Measurements from ENCODE around the gene PKDREJ. TPM values are rescaled to one million over a fixed set of nuclear protein-coding genes. Genes with fewer than 3 reads are reported as not detected.

Gene PKDREJ
- total RNA-seq, 1 experiment from 2014 or later = 0.05 TPM

DNA sequence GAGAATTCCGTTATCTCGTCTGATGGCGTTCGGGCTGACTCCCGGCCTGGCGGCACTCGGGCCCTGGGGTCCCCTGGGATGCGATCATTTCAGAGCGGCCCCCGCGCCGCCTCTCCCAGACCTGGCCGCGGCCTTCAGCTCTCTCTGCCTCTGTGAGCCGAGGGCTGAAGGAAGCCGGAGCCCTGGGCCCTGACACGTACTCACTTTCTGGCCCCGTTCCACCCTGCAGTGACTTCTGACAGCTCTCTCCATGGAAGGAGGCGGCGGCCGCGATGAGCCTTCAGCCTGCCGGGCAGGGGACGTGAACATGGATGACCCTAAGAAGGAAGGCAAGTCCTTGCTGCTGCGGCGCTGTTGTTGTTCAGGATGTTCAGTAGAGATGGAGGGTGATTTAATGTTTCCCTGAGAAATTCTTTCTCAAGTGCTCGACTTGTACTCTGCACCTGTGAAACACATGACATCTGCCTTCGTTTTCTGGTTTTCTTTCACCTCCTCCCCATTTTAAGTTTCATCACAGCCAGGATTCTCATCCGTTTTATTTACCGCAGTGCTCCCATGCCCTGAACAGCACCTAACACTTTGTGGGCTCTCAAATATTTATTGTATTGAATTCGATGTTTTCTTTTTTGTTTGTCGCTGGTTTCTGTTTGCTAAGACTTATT lies 34.1 kb upstream of the PKDREJ start:
- peak; percentile 17 for DNase-seq
- no peaks in the 10 kb centered on the region for H3K27me3 Mint-ChIP-seq (ENCODE audit: unreplicated experiment)
- TF ChIP-seq, protein P1, sequence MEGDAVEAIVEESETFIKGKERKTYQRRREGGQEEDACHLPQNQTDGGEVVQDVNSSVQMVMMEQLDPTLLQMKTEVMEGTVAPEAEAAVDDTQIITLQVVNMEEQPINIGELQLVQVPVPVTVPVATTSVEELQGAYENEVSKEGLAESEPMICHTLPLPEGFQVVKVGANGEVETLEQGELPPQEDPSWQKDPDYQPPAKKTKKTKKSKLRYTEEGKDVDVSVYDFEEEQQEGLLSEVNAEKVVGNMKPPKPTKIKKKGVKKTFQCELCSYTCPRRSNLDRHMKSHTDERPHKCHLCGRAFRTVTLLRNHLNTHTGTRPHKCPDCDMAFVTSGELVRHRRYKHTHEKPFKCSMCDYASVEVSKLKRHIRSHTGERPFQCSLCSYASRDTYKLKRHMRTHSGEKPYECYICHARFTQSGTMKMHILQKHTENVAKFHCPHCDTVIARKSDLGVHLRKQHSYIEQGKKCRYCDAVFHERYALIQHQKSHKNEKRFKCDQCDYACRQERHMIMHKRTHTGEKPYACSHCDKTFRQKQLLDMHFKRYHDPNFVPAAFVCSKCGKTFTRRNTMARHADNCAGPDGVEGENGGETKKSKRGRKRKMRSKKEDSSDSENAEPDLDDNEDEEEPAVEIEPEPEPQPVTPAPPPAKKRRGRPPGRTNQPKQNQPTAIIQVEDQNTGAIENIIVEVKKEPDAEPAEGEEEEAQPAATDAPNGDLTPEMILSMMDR (IDR thresholded peaks at IDR 0.05; ENCODE audit: unreplicated experiment) = no peak
- H3K27ac Mint-ChIP-seq (ENCODE audit: unreplicated experiment) = peak overlapping the region; percentile 58
- CTCF ChIA-PET = interaction anchor here (0.6 to 1.6 kb wide), 3 partner anchors 99 to 313 kb away, joined by 3 to 5 read pairs (median 3); no protein-coding TSS in a partner anchor
- BruUV-seq (replicated peaks) = TSS peak; percentile 54
- H3K36me3 Mint-ChIP-seq (ENCODE audit: insufficient read depth, unreplicated experiment) = peaks cover 49% of the 10 kb centered on the region
- intact Hi-C loops (cut with micrococcal nuclease; ENCODE audit: unreplicated experiment) = no loop called here
- peaks cover 27% of the 10 kb centered on the region for H3K4me1 Mint-ChIP-seq (ENCODE audit: low read depth, unreplicated experiment)
- peak overlapping the region; percentile 98 for H3K4me3 Mint-ChIP-seq (ENCODE audit: low read depth, unreplicated experiment)
- no peaks in the 10 kb centered on the region for H3K9me3 Mint-ChIP-seq (ENCODE audit: low read depth, unreplicated experiment)

DNA sequence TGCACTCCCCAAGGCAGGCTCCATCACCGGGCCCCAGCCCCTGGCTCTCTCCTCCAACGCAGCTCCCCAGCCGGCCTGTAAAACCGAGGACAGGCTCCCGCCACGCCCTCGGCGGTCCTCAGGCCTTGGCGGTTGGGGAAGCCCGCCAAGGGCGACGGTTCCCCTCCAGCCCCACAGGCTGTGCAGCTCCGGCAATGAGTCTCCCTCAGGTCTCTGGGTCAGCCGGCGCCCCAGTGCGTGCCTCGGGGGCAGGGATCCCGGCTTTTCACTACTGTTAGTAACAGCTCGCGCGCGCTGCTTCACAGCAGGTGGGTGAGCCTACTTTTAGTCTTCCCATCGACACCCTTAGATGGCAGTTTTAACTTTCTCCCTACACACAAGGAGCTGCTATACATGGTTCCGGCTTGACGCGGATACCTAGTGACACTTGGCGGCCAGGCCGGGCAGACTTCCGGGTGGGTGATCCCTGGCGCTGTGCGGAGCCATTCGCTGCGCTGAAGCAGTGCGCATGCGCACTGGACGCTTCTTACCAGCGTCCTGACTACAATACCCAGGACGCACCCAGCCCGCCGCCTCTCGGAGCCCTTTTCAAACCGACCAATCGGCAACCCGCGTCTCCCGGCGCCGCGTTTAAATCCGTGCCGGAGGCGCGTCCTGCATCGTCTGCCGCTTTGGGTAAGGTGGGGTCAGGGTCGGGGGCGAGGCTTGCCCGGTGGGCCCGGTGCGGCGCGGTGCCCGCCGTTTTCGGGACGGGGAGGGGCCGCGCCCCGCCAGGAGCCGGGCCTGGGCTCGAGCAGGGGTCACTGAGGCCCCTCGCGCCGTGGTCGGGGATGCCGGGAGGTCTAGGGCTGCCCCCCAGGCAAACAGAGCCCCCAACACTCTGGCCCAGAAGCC lies 33.4 kb upstream of the PKDREJ start, which contains the start of gene GTSE1:
Gene GTSE1 (plus strand): TSS at position 614 of the 894 bp plus-strand sequence. CDS start 531 bp downstream, outside the sequence.
- H3K4me3 Mint-ChIP-seq (ENCODE audit: low read depth, unreplicated experiment) = peak within 1 kb of the TSS; percentile 98
- DNase-seq = peak; percentile 96
- H3K27ac Mint-ChIP-seq (ENCODE audit: unreplicated experiment) = peak within 1 kb of the TSS; percentile 92
- peaks cover 3% of the 10 kb centered on the region for H3K9me3 Mint-ChIP-seq (ENCODE audit: low read depth, unreplicated experiment)
- intact Hi-C loops (cut with micrococcal nuclease; ENCODE audit: unreplicated experiment) = no loop called here
- peaks cover 27% of the 10 kb centered on the region for H3K4me1 Mint-ChIP-seq (ENCODE audit: low read depth, unreplicated experiment)
- H3K27me3 Mint-ChIP-seq (ENCODE audit: unreplicated experiment) = no peaks in the 10 kb centered on the region
- H3K36me3 Mint-ChIP-seq (ENCODE audit: insufficient read depth, unreplicated experiment) = peaks cover 54% of the 10 kb centered on the region
- TF ChIP-seq, protein P1 (IDR thresholded peaks at IDR 0.05; ENCODE audit: unreplicated experiment) = no peak
- CTCF ChIA-PET = interaction anchor here (0.8 to 1.6 kb wide), 5 partner anchors 11 to 313 kb away, joined by 3 to 8 read pairs (median 4); no protein-coding TSS in a partner anchor
- BruUV-seq (replicated peaks) = no TSS peak

DNA sequence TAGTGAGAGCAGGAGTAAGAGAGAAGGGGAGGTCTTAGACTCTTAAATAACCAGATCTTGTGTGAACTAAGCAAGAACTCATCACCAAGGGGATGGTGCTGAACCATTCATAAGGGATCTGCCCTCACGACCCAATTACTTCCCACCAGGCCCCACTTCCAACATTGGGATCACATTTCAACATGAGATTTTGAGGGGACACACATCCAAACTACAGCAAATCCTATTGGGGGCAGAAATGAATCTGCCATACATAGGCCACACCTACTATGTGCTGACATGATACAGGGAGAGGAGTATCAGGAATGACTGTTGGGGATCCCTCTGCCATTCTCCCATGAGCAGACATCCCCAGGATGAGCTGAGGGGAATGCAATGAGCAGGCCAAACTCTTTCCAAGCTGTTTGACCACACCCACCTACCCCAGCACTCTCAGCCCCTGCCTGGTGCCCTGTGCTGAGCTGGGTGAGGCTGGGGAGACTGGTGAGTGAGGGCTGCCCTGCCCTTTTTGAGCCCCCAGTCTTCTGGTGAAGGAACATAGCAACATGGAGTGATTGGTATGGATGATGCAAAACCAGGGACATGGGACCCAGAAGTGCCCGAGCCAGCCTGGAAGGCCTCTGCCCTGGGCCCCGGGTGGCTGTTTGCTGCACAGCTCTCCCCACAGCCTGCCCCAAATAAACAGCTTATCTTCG lies 32.3 kb upstream of the PKDREJ start:
- no TSS peak for BruUV-seq (replicated peaks)
- TF ChIP-seq, protein P1 (IDR thresholded peaks at IDR 0.05; ENCODE audit: unreplicated experiment) = no peak
- CTCF ChIA-PET = interaction anchor here (0.8 to 1.4 kb wide), 3 partner anchors 12 to 312 kb away, joined by 3 to 8 read pairs (median 4); no protein-coding TSS in a partner anchor
- Mint-ChIP-seq H3K4me1 (ENCODE audit: low read depth, unreplicated experiment) (peaks cover 27% of the 10 kb centered on the region), H3K27me3 (ENCODE audit: unreplicated experiment) (no peaks in the 10 kb centered on the region), H3K27ac (ENCODE audit: unreplicated experiment) (peak overlapping the region; percentile 92), H3K9me3 (ENCODE audit: low read depth, unreplicated experiment) (peaks cover 3% of the 10 kb centered on the region), H3K36me3 (ENCODE audit: insufficient read depth, unreplicated experiment) (peaks cover 61% of the 10 kb centered on the region), H3K4me3 (ENCODE audit: low read depth, unreplicated experiment) (peak overlapping the region; percentile 98)
- intact Hi-C loops (cut with micrococcal nuclease; ENCODE audit: unreplicated experiment) = no loop called here
- DNase-seq = no peak

DNA sequence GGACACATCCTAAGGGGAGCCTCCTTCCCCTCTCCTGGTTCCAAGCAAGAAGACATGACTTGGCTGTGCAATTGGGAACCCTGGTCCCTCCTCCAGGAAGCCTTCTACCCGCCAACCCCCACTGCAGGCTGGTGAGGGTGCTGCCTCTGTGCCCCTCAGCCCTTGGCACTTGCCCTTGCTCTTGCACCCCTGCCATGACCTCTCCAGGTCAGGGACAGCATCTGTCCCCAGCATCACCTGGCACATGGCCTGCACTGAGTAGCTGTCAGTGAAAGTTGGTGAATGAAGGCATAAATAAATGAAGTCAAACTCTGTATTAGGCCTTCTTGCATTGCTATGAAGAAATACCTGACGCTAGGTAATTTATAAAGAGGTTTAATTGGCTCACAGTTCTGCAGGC lies 31.6 kb upstream of the PKDREJ start:
- TF ChIP-seq, protein P1 (IDR thresholded peaks at IDR 0.05; ENCODE audit: unreplicated experiment) = no peak
- no TSS peak for BruUV-seq (replicated peaks)
- intact Hi-C loops (cut with micrococcal nuclease; ENCODE audit: unreplicated experiment) = no loop called here
- no peaks in the 10 kb centered on the region for H3K27me3 Mint-ChIP-seq (ENCODE audit: unreplicated experiment)
- peaks cover 27% of the 10 kb centered on the region for H3K4me1 Mint-ChIP-seq (ENCODE audit: low read depth, unreplicated experiment)
- peaks cover 3% of the 10 kb centered on the region for H3K9me3 Mint-ChIP-seq (ENCODE audit: low read depth, unreplicated experiment)
- CTCF ChIA-PET = no interaction called here
- no peak for DNase-seq
- H3K27ac Mint-ChIP-seq (ENCODE audit: unreplicated experiment) = no peak overlapping the region
- peaks cover 60% of the 10 kb centered on the region for H3K36me3 Mint-ChIP-seq (ENCODE audit: insufficient read depth, unreplicated experiment)
- peak overlapping the region; percentile 98 for H3K4me3 Mint-ChIP-seq (ENCODE audit: low read depth, unreplicated experiment)

Measured in Calu3 (cell line).